IPS-11a (cell line): ENCODE data around the gene SAT2.
"Not testable (repeated sequence)": the region's sequence is repeated elsewhere in the genome, so short reads cannot be mapped to it uniquely, and the experiment has no call there.

Experiments
- H3K4me3 ChIP-seq: one replicate; pipeline ENCODE4 v1.5.1; 2013; ENCODE audit warnings: low read depth, low read length, control low read depth

SAT2 gene

DNA sequence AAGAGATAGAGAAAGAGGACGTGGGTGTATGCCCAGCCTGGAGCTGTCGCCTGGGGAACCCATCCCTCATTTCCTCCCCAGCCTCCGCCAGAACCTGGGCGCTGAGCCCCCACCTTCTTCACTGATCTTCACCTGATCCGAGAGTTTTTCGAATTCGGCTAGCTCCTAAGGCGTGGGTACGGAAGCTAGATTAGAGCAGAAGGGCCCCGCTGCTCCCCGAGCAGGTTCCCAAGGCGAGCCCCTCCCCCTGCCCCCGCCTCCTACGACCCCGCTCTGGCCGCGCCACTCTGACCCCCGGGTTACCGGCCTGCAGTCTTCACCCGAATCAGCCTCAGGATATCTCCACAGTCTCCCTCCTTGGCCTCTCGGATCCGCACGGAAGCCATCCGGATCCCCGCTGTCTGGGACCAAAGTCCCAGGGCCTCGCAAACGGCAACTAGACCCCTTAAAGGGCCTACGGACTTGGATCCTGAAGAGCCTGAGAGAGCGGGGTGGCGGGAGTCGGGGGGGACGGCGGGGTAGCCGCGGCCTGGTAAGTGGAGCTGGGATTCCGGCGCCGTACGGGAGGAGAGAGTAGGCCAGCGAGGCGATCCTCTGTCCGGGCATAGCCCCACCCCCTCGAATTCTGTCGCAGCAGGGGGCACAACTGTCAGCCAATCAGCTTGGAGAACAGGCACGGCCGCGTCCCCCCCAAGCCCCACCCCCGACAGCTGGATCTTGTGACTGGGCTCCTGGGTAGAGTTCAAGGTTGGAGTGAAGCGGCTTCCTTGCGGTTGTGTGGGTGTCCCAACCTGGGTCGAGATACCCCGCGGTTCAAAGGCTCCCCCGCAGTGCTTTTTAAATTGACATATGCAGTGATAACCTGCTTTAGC lies at the start of gene SAT2:
Gene SAT2 (minus strand): TSS at position 572 of the 872 bp plus-strand sequence. CDS start 186 bp downstream, at position 386.
- peak within 1 kb of the TSS; percentile 67 for H3K4me3 ChIP-seq

DNA sequence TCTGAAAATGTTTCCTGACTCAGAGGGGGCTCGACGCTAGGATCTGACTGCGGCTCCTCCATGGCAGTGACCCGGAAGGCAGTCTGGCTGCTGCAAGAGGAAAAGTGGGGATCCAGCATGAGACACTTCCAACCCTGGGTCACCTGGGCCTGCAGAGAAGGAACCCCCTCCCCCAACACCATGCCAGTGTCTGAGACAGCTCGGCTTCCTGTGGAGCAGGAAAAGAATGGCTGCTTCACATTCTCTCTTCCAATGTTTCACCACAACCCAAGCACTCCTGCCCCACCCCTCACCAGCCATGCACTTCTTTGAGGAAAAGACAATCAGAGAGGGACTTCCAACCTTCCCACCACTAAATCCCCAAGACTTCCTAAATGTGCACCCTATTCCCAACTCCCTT lies 48.9 kb upstream of the SAT2 start:
- H3K4me3 ChIP-seq: no peak overlapping the region

DNA sequence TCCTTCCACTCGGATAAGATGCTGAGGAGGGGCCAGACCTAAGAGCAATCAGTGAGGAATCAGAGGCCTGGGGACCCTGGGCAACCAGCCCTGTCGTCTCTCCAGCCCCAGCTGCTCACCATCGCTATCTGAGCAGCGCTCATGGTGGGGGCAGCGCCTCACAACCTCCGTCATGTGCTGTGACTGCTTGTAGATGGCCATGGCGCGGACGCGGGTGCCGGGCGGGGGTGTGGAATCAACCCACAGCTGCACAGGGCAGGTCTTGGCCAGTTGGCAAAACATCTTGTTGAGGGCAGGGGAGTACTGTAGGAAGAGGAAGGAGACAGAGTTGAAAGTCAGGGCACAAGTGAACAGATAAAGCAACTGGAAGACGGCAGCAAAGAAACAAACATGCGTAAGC lies 47.3 kb upstream of the SAT2 start:
- H3K4me3 ChIP-seq: no peak overlapping the region

DNA sequence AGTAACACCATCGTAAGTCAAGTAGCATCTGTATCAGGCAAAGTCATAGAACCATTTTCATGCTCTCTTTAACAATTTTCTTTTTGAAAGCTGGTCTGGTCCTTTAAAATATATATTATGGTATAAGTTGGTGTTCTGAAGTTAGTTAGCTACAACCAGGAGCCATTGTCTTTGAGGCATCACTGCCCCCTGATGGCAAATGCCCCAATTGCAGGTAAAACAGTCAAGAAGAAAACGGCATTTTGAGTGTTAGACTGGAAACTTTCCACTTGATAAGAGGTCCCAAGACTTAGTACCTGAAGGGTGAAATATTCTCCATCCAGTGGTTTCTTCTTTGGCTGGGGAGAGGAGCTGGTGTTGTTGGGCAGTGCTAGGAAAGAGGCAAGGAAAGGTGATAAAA lies 45.6 kb upstream of the SAT2 start:
- H3K4me3 ChIP-seq: no peak overlapping the region

DNA sequence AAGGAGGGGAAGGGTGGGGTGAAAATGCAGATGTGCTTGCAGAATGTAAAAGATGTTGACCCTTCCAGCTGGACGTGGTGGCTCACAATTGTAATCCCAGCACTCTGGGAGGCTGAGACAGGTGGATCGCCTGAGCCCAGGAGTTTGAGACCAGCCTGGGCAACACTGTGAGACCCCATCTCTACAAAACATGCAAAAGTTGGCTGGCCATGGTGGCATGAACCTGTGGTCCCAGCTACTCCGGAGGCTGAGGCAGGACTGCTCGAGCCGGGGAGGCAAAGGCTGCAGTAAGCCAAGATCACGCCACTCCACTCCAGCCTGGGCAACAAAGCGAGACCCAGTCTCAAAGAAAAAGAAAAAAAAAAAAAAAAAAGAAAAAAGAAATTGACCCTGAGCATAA lies 40.9 kb upstream of the SAT2 start:
- no peak overlapping the region for H3K4me3 ChIP-seq

DNA sequence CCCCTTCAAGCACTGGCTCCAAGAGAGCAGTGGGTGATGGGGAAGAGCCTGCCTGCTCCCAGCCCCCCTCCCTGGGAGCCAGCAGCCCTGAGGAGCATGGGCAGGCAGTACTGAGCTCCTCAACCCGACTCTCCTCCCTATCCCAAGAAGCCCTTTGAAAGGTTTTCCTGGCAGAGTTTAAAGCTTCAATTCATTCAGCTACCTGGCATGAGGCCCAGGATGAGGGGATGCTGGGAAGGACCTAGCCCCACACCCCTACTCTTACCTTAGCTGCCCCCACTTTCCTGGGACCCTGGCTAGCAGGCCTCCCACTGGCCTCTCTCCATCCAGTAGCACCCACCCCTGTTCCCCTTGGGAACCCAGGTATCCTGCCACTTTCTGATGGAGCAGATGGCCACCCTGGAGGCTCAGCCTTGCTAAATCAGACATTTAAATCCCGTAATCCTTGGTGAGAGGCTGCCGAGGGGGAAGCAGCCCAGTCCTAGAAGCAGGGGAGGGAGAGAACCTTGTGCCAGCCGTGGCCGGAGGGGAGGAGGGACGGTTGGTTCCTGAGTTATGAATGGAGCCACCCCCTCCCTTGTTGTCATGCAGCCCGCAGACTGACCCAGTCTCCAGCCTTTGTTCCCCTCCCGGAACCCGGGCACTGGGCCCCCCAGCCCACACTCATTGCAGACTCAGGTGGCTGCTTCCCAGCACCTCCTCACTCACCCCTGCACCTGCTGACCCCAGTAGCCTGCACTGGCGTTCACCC lies 40.2 kb upstream of the SAT2 start:
- no peak overlapping the region for H3K4me3 ChIP-seq

DNA sequence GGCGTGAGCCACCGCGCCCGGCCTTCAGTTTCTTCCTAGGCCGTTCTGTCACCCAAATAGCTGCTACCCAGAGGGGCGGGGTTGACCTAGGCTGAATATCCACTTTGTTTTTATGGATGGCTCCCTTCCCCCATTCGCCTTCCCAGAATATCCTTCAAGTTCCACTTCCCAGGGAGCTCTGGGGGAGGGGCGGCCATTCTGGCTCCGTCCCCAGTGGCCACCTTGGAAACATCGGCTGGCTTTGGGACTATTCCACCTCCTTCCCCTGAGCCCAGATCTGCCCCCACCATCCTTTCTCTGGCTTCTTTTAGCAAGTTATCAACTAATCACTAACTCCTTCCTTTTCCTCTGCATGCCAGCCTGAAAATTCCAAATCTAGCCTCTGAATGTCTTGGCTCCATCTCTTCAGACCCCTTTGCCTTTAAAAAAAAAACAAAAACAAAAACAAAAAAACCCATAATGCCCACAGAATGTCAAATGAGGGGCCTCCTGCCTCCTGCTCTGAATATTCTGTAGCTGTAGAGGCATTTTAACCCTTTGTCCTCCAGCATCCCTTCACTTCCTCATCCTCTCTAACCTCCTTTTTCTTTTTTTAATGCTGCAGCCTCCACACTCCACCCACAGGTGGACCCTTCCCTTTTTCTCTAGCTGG lies 29.5 kb upstream of the SAT2 start:
- H3K4me3 ChIP-seq: peak overlapping the region; percentile 8

DNA sequence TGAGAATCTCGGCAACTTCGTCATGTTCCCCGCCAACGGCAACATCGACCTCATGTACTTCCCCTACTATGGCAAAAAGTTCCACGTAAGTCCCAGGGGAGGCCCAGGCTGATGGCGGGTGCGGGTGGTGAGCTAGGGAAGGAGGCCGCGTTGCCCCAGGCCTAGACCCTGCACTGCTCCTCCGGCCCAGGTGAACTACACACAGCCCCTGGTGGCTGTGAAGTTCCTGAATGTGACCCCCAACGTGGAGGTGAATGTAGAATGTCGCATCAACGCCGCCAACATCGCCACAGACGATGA lies 27.9 kb upstream of the SAT2 start:
- no peak overlapping the region for H3K4me3 ChIP-seq

DNA sequence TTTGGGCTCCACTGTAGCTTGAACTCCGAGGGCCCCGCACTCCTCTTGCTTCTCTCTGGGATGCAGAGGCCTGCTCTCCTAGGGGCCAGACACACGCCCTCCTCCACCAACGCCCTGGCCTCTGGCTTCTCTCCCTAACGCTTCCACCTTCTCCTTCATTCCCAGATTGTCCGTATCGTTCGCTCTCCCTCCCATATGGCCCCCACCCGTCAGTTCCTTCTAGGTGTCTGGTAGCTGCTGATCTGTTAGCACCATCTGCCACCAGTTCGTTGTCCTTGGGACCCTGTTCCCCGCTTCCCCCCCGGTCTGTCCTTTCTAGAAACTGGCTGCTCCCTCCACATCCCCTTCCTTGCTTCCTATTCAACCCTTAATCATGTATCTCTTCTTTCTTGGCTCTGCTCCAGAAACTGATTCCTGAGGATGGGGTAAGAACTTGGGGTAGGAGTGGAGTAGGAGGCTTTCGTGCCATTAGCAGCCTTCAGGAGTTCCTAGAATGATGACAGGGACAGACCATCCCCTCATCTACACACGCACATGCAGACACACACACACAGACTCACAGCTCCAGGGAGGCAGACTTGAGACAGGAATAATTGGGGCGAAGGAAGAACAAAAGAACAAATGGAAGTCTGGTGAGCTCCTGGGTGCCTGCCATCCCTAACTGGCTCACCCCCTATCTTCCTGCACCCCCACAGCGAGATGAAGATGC lies 27.4 kb upstream of the SAT2 start:
- no peak overlapping the region for H3K4me3 ChIP-seq

DNA sequence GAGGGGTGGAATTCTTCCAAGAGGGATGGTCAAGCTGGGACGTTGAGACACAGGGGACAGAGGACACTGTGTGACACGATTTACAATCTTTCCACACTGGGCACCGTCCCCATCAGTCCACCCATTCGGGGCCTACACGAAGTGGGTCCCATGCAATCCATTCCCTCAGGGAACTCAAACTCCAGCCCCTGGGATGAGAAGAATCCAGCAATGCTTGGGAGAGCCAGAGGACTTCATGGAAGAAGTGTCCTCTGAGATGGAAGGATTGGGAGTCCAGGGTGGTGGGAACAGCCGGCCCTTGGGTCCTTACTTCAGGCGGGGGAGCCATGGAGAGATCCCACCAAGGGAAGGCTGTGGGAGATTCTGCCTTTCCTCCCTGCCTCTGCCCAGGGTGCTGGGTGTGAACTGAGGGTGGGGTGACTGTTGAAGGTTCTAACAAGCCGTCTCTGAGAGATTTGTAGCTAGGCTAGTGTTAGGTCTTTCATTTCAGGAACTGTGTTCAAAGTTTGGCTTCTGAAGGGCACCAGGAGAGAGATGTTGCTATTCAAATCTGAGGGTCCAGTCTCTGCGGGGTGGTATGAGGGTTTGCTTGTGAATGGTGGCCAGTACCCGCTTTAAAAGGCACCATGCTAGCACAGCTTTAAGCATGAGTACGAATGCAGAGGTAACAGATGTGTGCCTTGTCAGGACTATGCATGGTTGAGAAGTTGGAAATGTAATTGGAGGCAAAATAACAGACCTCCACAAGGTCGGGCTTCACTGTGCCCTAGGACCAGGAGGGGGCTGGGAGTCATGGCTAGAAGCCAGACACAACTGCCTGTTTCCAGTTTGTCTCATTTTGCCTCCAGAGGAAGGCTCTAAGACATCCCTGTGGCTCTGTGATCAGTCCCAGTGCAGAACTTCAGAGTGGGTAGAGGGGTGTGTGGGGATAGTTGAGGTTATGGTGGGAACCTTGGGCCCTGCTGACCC lies 25.1 kb upstream of the SAT2 start:
- no peak overlapping the region for H3K4me3 ChIP-seq

DNA sequence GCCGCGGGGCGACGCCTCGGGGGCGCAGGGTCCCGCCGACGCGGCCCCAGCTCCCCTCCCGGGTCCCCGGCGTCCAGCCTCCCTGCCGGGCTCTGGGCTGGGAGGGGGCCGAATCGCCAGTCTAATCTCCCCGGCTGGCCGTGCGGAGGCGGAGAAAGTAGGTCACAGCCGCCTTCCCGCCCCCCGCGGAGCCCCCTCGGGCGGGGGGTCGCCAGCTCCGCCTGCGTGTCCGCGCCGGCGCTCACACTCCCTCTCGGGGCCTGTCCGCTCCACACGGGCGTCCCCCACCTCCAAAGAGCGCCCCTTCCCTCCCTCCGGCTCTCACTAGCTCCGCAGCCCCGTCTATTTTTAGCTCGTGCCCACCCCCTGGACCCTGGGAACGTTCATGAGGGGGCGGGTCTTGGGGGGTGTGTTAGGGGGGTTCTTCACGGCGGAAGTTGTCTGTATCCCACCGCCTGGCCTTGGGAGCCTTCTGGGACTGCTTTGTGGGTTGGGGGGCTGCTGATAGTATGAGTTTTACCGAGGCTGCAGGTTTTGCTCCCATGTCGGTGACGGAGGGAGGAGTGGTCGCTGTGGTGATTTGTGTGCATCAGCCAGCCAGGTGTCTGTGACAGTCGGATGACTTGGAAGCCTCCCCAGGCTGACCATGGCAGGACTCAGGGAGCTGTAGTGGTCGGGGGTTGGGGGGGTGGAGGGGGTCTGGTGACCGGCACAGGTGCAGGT lies 24.2 kb upstream of the SAT2 start:
- peak overlapping the region; percentile 50 for H3K4me3 ChIP-seq

DNA sequence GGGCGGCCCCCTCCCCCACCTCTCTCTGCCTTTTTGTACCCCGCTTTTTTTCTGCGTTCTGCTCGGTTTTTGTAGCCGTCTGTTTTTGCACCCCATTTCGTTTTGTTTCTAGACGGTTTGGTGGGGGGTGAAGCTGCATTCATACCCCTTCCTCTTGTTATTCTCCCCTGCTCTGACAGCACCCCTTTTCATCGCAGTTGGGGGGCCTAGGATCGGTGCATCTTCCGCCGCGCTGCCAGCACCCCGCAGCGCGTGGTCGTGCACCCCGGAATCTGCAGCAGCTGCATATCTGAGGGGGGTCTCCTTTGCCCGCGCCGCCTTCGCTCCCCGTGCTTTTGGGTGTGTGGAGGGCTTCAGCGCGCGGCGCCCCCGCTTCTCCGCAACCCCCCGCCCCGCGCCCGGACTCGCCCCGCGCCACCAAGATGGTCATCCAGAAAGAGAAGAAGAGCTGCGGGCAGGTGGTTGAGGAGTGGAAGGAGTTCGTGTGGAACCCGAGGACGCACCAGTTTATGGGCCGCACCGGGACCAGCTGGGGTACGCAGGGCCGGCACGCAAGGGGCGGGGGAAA lies 23.6 kb upstream of the SAT2 start:
- H3K4me3 ChIP-seq: peak overlapping the region; percentile 50

DNA sequence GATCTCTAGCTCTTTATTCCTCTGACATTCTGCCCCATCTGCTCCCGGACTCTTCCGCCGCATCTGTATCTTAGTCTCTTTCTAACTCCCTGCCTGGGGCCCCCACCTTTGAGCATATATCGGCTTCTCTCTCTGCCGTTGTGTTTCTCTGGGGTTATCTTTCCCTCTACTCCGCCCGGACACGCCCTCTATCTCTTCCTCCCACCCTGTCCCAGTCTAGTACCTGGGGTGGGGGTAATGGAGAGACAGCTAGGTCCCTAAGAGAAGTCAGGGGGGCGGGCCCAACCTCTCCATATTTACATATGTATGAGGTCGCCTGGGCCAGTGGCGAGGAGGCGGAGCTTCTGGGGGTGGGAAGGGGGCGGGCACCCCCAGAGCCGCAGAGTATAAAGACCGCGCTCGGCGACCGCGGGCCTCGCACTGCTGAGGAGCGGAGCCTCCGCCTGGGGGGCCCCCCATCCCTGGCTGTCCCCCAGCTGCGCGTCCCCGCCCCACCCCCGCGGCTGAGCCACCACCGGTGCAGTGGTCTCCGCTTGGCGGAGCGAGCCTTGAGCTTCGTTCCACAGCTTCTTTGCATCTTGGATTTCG lies 23.0 kb upstream of the SAT2 start, which contains the start of gene ATP1B2:
Gene ATP1B2 (plus strand): TSS at position 418 of the 588 bp plus-strand sequence. CDS start 593 bp downstream, outside the sequence.
- H3K4me3 ChIP-seq: peak within 1 kb of the TSS; percentile 50

DNA sequence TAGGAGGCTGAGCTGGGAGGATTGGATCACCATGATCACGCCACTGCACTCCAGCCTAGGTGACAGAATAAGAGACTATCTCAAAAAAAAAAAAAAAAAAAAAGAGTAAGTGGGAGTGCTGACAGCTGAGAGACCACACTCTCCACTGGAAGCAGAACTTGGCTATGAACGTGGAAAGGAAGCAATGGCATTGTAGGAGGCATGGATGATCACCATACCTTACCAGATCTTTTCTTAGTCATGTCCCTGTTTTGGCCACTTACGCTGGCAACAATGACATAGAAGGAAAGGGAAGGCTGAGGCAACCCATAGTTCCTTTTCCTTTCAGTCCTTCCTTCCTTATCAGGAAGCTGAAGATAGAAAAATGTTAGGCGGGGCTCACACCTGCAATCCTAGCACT lies 19.4 kb upstream of the SAT2 start:
- no peak overlapping the region for H3K4me3 ChIP-seq

DNA sequence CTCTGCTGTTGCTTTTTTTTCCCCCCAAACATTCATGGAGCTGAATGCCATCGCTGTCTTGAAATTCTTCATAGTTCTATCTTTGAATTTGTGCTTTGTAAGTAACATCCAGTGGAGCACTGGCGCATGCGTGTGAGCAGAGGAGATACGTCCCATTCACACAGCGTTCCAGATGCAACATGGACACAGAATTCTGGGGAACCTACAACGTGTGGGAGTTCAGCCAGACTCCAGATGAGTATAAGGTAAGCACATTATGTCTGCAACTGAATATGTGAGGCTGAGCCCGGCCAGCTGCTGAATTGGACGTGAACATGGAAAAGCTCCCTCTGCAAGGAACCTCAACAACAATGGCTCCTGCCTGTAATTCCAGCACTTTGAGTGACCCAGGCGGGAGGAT lies 18.8 kb upstream of the SAT2 start:
- no peak overlapping the region for H3K4me3 ChIP-seq

DNA sequence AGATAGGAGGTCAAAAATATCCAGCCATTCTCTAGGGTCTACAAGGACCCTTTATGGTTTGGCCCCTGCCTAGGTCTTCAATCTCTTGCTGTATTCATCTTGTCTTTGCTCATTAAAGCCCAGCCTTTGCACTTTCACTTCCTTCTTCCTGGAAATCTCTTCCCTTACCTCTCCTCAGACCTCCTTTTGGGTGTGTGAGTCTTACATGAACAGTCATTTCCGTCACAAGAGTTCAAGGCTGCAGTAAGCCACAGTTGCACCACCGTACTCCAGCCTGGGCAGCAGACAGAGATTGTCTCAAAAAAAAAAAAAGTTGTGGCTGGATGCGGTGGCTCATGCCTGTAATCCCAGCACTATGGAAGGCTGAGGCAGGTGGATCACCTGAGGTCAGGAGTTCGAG lies 17.2 kb upstream of the SAT2 start:
- no peak overlapping the region for H3K4me3 ChIP-seq

DNA sequence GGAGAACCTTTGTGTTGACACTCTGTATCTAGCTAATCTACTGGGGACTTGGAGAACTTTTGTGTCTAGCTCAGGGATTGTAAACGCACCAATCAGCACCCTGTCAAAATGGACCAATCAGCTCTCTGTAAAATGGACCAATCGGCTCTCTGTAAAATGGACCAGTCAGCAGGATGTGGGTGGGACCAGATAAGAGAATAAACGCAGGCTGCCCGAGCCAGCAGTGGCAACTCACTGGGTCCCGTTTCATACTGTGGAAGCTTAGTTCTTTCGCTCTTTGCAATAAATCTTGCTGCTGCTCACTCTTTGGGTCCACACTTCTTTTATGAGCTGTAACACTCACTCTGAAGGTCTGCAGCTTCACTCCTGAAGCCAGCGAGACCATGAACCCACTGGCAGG lies 14.0 kb upstream of the SAT2 start:
- not testable (repeated sequence) for H3K4me3 ChIP-seq

DNA sequence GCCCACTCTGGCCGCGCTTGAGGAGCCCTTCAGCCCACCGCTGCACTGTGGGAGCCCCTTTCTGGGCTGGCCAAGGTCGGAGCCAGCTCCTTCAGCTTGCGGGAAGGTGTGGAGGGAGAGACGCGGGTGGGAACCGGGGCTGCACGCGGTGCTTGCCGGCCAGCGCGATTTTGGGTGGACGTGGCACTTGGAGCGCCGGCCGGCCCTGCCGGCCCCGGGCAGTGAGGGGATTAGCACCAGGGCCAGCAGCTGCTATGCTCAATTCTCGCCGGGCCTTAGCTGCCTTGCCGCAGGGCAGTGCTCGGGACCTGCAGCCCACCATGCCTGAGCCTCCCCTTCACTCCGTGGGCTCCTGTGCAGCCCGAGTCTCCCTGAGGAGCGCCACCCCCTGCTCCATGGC lies 13.2 kb upstream of the SAT2 start:
- no peak overlapping the region for H3K4me3 ChIP-seq

DNA sequence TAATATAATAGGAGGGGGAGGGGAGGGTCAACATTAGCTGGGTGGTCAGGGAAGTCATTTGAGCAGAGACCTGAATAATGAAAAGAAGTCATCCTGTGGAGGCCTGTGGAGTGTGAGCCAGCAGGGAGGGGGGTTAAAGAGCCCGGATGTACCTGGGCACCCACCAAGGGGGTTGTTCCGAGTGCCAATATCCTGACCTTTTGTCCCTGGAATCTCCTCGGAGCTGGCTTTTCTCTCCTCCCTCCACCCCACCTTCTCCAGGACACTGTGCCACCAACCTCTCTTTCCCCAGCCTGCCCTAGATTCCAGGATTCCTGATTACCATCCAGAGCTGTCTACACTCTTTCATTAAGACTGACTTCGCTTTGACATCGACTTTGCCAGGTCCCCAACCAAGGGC lies 8.5 kb upstream of the SAT2 start:
- no peak overlapping the region for H3K4me3 ChIP-seq
